8988T (cell line): ENCODE data around the gene HES2.
"Not testable (repeated sequence)": the region's sequence is repeated elsewhere in the genome, so short reads cannot be mapped to it uniquely, and the experiment has no call there.

ENCODE experiments used
- DNase-seq: peaks from one replicate; pipeline ENCODE4 v3.0.0; 2011

Gene HES2

GRCh38 chr1:6416295-6416656, 3.4 kb downstream of the HES2 start:
- no peak for DNase-seq

- no peak for DNase-seq
Measured at GRCh38 chr1:6414881-6415626, 4.7 kb downstream of the HES2 start.

GRCh38 chr1:6414443-6414844, 5.3 kb downstream of the HES2 start:
- peak; percentile 65 for DNase-seq

- no peak for DNase-seq
Measured at GRCh38 chr1:6412896-6413295, 6.8 kb downstream of the HES2 start.

- no peak for DNase-seq
Measured at GRCh38 chr1:6410248-6410893, 9.3 kb downstream of the HES2 start.

- DNase-seq: no peak
Measured at GRCh38 chr1:6409733-6410132, 10.0 kb downstream of the HES2 start.

- DNase-seq: no peak
Measured at GRCh38 chr1:6409053-6409452, 10.7 kb downstream of the HES2 start.

- no peak for DNase-seq
Measured at GRCh38 chr1:6408023-6408422, 11.7 kb downstream of the HES2 start.

GRCh38 chr1:6401673-6402072, 18.0 kb downstream of the HES2 start:
- DNase-seq: no peak

GRCh38 chr1:6399294-6399693, 20.4 kb downstream of the HES2 start:
- DNase-seq: no peak

- no peak for DNase-seq
Measured at GRCh38 chr1:6397844-6398441, 21.8 kb downstream of the HES2 start.

GRCh38 chr1:6396998-6397397, 22.7 kb downstream of the HES2 start:
- DNase-seq: peak; percentile 30

- DNase-seq: not testable (repeated sequence)
Measured at GRCh38 chr1:6395781-6396244, 23.9 kb downstream of the HES2 start.

- not testable (repeated sequence) for DNase-seq
Measured at GRCh38 chr1:6395130-6395529, 24.6 kb downstream of the HES2 start.

GRCh38 chr1:6393400-6394187, 26.1 kb downstream of the HES2 start, which contains the start of gene ACOT7:
TSS of gene ACOT7 (minus strand) at chr1:6393767. CDS start at chr1:6393399, 368 bp downstream.
- DNase-seq: peak; percentile 84

- DNase-seq: peak; percentile 15
Measured at GRCh38 chr1:6392809-6393399, 26.8 kb downstream of the HES2 start.

GRCh38 chr1:6391951-6392808, 27.5 kb downstream of the HES2 start:
- no peak for DNase-seq

GRCh38 chr1:6389971-6390370, 29.7 kb downstream of the HES2 start:
- DNase-seq: no peak

- no peak for DNase-seq
Measured at GRCh38 chr1:6386371-6386949, 33.3 kb downstream of the HES2 start.

- peak; percentile 49 for DNase-seq
Measured at GRCh38 chr1:6385488-6386191, 34.1 kb downstream of the HES2 start.

GRCh38 chr1:6384962-6385361, 34.8 kb downstream of the HES2 start:
- DNase-seq: no peak
